Right cardiac atrium (tissue), 5 donors: ENCODE measurements around the gene LNPEP. TPM values are rescaled to one million over a fixed set of nuclear protein-coding genes. Genes with fewer than 3 reads are reported as not detected.

Source experiments
- ATAC-seq, 2 donors: fragments of 200-7000 bp; cut with Tn5 transposase; one replicate each; pipeline versions ENCODE4 v1.8.0 to v1.9.1; 2020; ENCODE audit warnings: moderate library complexity in 2 of 2, mild to moderate bottlenecking in 1 of 2
- DNase-seq, 3 donors: peaks; one replicate each; pipeline ENCODE4 v3.0.0-alpha.2; 2020
- H3K27ac ChIP-seq: one replicate; pipeline ENCODE4 v1.5.1; 2013; ENCODE audit warnings: mild to moderate bottlenecking, low read length, control low read depth, moderate library complexity
- H3K27me3 ChIP-seq: one replicate; pipeline ENCODE4 v1.6.1; 2013; ENCODE audit not compliant: control insufficient read depth, insufficient read depth
- H3K4me1 ChIP-seq: one replicate; pipeline ENCODE4 v1.6.1; 2013; ENCODE audit warnings: low read length; ENCODE audit not compliant: control insufficient read depth, insufficient read depth
- H3K4me3 ChIP-seq: one replicate; pipeline ENCODE4 v1.5.1; 2013; ENCODE audit warnings: low read length, control low read depth
- H3K9me3 ChIP-seq: one replicate; pipeline ENCODE4 v1.6.1; 2013; ENCODE audit warnings: low read length; ENCODE audit not compliant: control insufficient read depth
- WGBS: extraction: QIAGEN DNeasy Blood & Tissue Kit; methylation state at CpG from one replicate; pipeline ENCODE4 v1.1.7; 2013; 5-methylcytosine and 5-hydroxymethylcytosine counted together
- intact Hi-C, 4 donors: fragments of 100-400 bp; cut with DNase I; formaldehyde crosslinking; loops; one replicate each; pipeline versions ENCODE4 v1.11.0 to v1.14.0; 2022 to 2023
- polyA plus RNA-seq: library from polyadenylated mRNA; stranded (reverse); fragments of 200-250 nt; gene quantifications from one replicate; pipeline ENCODE4 v1.2.3, GENCODE V29; 2013
- total RNA-seq, 4 donors: library from RNA; stranded (reverse); fragmentation: NEBNext Ultra II Directional; extraction: Animal tissue kit (Norgen Biotek cat#: 25700); gene quantifications; one replicate each; pipeline ENCODE4 v1.2.1, GENCODE V29; 2021
- donor health status: healthy with polysubstance abuse.
- donor health status: DM: no; HTN: yes; CAD: no.
- donor health status: DM: no; HTN: no; CAD: no.
- donor health status: DM: no; HTN: yes; CAD: no; lungs with severe emphysema.
- donor health status: DM: yes; HTN: yes; CAD: no.

The LNPEP gene
- total and polyA plus RNA-seq, 5 donors: 15.7 to 70.1 (median 58.6) TPM

- intact Hi-C loops: no loop called here
- no peak for DNase-seq
- H3K4me1 ChIP-seq: peaks cover 4% of the 10 kb centered on the region
- H3K27ac ChIP-seq: peak overlapping the region; percentile 67
- H3K27me3 ChIP-seq: no peaks in the 10 kb centered on the region
- H3K9me3 ChIP-seq: no peaks in the 10 kb centered on the region
- 57% methylated on average over 4 of the region's 4 CpGs for WGBS
- ATAC-seq: peak; percentile 12 to 20
- H3K4me3 ChIP-seq: no peak overlapping the region
These were observed 26.7 kb downstream of the LNPEP start for GRCh38 chr5:96962540-96962991.

- 6% methylated on average over 3 of the region's 3 CpGs for WGBS
- Histone ChIP-seq H3K4me3 (no peak overlapping the region), H3K9me3 (no peaks in the 10 kb centered on the region), H3K27me3 (no peaks in the 10 kb centered on the region), H3K4me1 (peaks cover 4% of the 10 kb centered on the region), H3K27ac (peak overlapping the region; percentile 51)
- intact Hi-C loops: no loop called here
- ATAC-seq (peak; percentile 95), DNase-seq (peak; percentile 80 to 86 (median 80))
These were observed 27.4 kb downstream of the LNPEP start for GRCh38 chr5:96963267-96963666.

- peaks cover 5% of the 10 kb centered on the region for H3K4me1 ChIP-seq
- H3K4me3 ChIP-seq: no peak overlapping the region
- H3K27me3 ChIP-seq: no peaks in the 10 kb centered on the region
- no peaks in the 10 kb centered on the region for H3K9me3 ChIP-seq
- ATAC-seq (no peak), DNase-seq (no peak)
- 78% methylated on average over 4 of the region's 4 CpGs for WGBS
- H3K27ac ChIP-seq: no peak overlapping the region
- intact Hi-C loops: no loop called here
These were observed 30.9 kb downstream of the LNPEP start for GRCh38 chr5:96966801-96967200.

- ATAC-seq: no peak
- Histone ChIP-seq H3K27me3 (no peaks in the 10 kb centered on the region), H3K4me1 (peaks cover 5% of the 10 kb centered on the region), H3K27ac (no peak overlapping the region), H3K9me3 (no peaks in the 10 kb centered on the region), H3K4me3 (no peak overlapping the region)
- intact Hi-C loops: no loop called here
- 98% methylated on average over 1 of the region's 1 CpG for WGBS
- no peak for DNase-seq
These were observed 31.5 kb downstream of the LNPEP start for GRCh38 chr5:96967400-96967799.

- WGBS: 18% methylated on average over 1 of the region's 1 CpG
- peaks cover 5% of the 10 kb centered on the region for H3K4me1 ChIP-seq
These were observed 32.2 kb downstream of the LNPEP start for GRCh38 chr5:96968074-96968473.

GRCh38 chr5:96968614-96969013 lies 32.7 kb downstream of the LNPEP start:
- peaks cover 5% of the 10 kb centered on the region for H3K4me1 ChIP-seq

More at GRCh38 chr5:96968074-96968473, 32.2 kb downstream of the LNPEP start:
- H3K27me3 ChIP-seq: no peaks in the 10 kb centered on the region
- DNase-seq (no peak), ATAC-seq (peak; percentile 73 to 83)
- intact Hi-C loops: no loop called here
- no peak overlapping the region for H3K4me3 ChIP-seq
- no peaks in the 10 kb centered on the region for H3K9me3 ChIP-seq
- peak overlapping the region; percentile 4 for H3K27ac ChIP-seq

GRCh38 chr5:96969366-96969765 lies 33.5 kb downstream of the LNPEP start:
- no peak overlapping the region for H3K27ac ChIP-seq
- intact Hi-C loops: no loop called here
- no peak for DNase-seq
- H3K4me1 ChIP-seq: peaks cover 9% of the 10 kb centered on the region
- no peaks in the 10 kb centered on the region for H3K9me3 ChIP-seq
- ATAC-seq: no peak
- 47% methylated on average over 2 of the region's 2 CpGs for WGBS
- H3K27me3 ChIP-seq: no peaks in the 10 kb centered on the region
- no peak overlapping the region for H3K4me3 ChIP-seq

More at GRCh38 chr5:96968614-96969013, 32.7 kb downstream of the LNPEP start:
- DNase-seq (no peak), ATAC-seq (peak; percentile 53 to 58)
- 35% methylated on average over 2 of the region's 2 CpGs for WGBS
- intact Hi-C loops: no loop called here
- no peak overlapping the region for H3K4me3 ChIP-seq
- H3K9me3 ChIP-seq: no peaks in the 10 kb centered on the region
- H3K27me3 ChIP-seq: no peaks in the 10 kb centered on the region
- H3K27ac ChIP-seq: peak overlapping the region; percentile 92

GRCh38 chr5:96972599-96973334 lies 36.9 kb downstream of the LNPEP start:
- H3K4me1 ChIP-seq: peaks cover 9% of the 10 kb centered on the region
- intact Hi-C loops: no loop called here
- DNase-seq (no peak), ATAC-seq (no peak)
- WGBS: 91% methylated on average over 5 of the region's 5 CpGs
- no peaks in the 10 kb centered on the region for H3K27me3 ChIP-seq
- H3K27ac ChIP-seq: peak overlapping the region; percentile 21
- H3K9me3 ChIP-seq: no peaks in the 10 kb centered on the region
- no peak overlapping the region for H3K4me3 ChIP-seq

GRCh38 chr5:96973532-96974401 lies 37.9 kb downstream of the LNPEP start:
- DNase-seq (no peak), ATAC-seq (no peak)
- Histone ChIP-seq H3K4me3 (no peak overlapping the region), H3K27me3 (no peaks in the 10 kb centered on the region), H3K4me1 (peaks cover 7% of the 10 kb centered on the region), H3K27ac (no peak overlapping the region), H3K9me3 (no peaks in the 10 kb centered on the region)
- intact Hi-C loops: no loop called here
- WGBS: 82% methylated on average over 2 of the region's 2 CpGs

GRCh38 chr5:96975656-96976055 lies 39.8 kb downstream of the LNPEP start:
- Histone ChIP-seq H3K27me3 (no peaks in the 10 kb centered on the region), H3K4me3 (no peak overlapping the region), H3K4me1 (peaks cover 7% of the 10 kb centered on the region), H3K9me3 (no peaks in the 10 kb centered on the region), H3K27ac (no peak overlapping the region)
- ATAC-seq (no peak), DNase-seq (no peak)
- intact Hi-C loops: loop anchor here in 1 of 4 donors (5.0 kb wide), 1 partner anchor 38 kb away; the partner anchor contains the start of gene LNPEP

- H3K27me3 ChIP-seq: no peaks in the 10 kb centered on the region
- DNase-seq (no peak), ATAC-seq (peak; percentile 77 to 86)
- H3K9me3 ChIP-seq: no peaks in the 10 kb centered on the region
- peak overlapping the region; percentile 4 for H3K27ac ChIP-seq
- no peak overlapping the region for H3K4me3 ChIP-seq
- intact Hi-C loops: loop anchor here in 1 of 4 donors (5.0 kb wide), 1 partner anchor 40 kb away; the partner anchor contains the start of gene LNPEP
- peaks cover 7% of the 10 kb centered on the region for H3K4me1 ChIP-seq
- WGBS: 66% methylated on average over 6 of the region's 6 CpGs
These were observed 41.3 kb downstream of the LNPEP start for GRCh38 chr5:96977228-96977627.
